HK-2 (cell line): Measurements from ENCODE around the gene MRPS6.

ENCODE experiments used
- DNase-seq: peaks from one replicate; pipeline ENCODE4 v3.0.0-alpha.2; 2018; ENCODE audit not compliant: unreplicated experiment

The MRPS6 gene

DNA sequence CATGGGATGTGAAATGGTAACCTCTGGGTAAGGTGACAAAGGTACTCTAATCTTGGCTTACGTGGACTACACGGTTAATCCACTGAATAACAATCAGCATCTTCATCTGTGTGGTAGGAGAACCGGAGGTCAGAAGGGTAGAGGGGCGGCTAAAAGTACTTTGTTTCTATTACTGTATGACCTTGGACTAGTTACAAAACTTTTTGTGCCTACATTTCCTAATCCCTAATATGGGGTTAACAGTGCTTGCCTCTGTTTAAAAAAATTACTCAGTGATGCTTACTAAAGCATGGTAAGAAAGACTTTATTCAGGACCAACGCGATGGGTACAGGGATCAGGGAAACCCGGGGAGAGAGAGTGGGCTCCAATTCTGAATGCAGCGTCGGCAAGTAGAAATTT is 1.7 kb upstream of the MRPS6 start:
- no peak for DNase-seq

DNA sequence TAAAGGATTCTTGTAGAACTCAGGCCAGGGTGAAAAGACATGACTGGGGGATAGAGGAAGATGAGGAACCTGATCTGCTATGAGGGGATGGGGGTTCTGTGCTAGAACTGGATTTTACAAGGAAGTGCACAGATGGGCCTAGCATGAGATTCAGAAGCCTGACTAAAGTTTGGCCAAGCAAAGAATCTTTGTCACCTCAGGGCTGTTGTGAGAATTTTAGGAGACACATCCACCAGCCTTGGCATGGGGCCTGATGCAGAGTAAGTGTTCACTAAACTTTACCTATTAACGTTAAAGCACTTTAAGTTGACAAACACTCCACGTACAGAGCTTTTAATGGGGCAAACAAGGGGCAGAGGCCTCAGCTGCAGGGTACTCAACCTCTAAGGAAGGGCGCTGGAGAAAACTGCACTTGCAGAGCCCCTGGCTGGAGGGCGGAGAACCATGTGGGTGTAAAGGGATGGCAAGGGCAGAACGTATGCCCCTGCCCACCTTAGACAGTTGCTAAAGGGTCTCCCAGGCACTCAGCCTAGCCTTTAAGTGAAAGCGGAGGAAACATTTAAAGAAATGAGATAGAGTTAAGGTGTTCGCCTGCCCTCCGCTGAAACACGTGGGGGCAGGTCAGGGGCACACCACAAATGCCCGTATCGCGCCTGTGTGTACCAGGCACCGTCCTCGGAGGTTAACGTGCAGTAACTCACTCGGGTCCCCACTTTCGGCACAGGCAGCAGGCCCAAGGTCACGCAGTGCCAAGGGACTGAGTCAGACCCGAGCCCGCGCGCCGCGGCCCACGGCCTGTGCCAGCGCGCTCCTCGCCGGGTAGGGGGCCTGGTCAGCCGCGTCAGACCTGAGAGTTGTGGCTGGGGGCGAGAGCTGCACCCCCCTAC is 990 bp upstream of the MRPS6 start:
- no peak for DNase-seq

DNA sequence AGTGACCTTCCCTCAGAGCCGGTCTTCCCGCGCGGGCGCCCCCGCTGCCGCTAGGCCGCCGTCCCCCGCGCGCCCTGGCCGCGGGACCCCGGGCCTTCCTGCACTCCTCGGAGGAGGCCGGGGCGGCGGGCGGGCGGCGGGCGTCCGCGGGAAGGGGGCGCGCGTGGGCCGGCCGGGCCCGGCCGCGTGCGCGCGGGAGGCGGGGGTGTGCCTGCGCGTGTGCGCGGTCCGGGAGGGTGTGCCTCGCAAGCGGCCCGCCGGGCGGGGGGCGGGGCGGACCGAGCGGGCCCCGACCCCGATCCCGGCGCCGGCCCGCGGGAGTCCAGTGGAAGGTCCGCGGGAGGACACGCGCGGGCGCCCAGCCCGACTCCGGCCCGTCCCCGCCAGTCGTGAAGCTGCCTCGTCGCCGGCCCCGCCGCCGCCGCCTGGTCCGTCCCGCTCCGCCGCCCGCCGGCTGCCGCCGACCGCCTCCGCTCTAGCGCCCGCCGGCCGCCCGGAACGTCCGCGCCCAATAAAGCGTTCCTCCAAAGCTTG is 438 bp downstream of the MRPS6 start:
- DNase-seq, result peak; percentile 35

DNA sequence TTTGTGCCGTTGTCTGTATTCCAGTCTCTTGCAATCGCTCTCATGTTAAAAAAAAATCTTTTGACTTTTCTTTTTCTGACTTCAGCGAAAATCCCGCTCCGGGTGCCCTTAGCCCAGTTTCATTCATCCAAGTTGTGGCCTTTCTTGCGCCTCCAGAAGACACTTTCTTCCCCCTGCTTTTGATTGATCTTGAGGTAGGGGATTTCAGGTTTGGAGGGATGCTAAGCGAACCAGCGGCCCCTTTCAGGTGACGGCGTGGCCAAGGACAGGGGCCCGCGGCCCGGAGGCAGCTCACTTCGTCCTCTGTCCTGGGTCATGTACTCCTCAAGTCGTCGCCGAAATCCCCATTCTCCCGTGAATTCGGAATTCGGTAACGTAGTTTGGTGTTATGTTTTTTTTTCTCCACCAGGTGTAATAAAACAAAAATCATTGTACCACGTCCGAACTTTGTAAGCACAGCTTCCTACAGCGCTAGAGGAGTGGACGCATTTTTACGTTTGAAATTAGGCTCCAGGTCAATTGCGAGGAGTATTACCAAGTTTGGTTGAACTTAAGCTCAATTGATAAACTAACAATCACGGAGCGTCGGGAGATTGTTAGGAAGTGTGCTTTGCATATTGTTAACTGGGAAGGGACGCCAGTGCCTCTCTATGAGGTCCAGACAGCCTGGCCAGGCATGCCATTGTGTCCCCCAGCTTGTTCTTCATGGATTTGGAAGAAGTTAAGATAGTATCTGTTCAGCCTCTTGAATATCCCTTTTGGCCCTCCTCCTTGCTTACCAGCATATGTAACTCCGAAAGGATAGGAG is 1.1 kb downstream of the MRPS6 start:
- DNase-seq, result peak; percentile 6

DNA sequence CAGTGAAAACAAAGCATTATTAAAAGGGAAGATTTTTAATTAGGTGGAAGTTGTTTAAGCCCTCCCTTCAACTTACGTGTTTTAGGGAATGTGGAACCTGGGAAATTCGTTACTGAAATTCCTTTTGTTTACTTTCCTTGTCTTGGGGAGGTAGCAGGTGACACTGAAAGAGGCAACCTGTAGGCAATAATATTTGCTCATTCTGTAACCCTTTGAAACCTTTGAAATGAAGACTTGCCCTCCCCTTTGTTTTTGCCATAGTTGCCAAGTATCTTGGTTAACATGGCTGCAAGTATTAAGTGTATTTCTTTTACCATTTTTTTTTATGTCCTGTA is 1.7 kb downstream of the MRPS6 start:
- no peak for DNase-seq

DNA sequence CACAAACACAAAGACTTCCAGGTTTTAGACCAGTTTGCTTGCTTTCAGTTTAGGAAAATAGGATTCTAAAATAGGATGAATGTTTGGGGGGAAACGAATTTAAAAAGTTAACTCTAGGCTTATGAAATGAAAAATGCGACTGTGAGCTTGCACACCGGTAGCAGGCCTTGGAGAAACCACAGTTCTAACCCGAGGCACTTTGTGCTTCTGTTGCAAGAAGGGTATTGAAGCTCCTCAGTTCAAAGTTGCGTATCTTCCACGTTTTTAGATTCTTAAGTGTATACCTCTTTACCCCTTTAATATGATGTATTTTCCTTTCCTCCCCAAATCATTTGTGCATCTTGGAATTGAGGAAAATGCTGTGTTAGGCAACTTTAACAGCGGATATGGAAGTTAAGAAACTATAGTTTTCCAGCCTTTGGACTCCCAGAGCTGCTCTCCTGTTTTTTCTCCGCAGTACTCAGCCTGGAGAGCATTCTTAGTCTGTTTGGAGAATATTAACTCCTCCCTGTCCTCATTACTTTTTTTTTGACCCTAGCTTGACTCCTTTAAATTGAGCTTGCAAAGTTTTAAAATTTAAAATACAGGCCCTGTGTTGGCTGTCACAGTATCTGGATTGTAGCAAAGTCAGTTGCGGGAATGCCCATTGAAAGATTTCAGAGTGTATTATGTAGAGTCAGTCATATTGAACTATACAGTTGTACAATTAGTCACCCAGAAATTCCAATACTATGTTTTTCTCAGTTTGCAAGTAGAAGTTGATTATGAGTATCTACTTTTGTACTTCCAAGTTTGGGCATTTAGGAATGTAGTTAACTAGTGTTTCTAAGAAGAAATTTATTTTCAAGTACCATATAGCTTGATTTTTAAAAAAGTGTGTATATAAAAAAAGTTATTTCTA is 2.6 kb downstream of the MRPS6 start:
- DNase-seq, result no peak

DNA sequence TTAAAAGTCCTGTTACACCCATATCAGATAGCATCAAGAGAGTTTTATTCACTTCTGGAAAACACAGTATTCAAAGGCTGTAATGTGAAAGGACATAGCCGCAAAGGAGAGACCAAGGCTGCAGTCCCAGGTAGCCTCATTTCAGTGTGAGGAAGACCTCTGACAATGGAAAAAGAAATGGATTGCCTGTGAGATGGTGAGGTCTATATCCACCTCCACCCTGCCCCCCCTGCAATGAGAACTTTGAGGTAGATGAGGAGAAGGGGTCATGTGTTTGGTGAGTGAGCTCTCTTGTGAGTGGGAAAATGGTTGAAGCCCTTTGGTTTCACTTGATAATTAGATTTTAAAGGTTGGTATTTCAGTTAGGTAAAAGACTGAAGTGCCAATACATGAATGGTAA is 3.5 kb downstream of the MRPS6 start:
- DNase-seq, result no peak

DNA sequence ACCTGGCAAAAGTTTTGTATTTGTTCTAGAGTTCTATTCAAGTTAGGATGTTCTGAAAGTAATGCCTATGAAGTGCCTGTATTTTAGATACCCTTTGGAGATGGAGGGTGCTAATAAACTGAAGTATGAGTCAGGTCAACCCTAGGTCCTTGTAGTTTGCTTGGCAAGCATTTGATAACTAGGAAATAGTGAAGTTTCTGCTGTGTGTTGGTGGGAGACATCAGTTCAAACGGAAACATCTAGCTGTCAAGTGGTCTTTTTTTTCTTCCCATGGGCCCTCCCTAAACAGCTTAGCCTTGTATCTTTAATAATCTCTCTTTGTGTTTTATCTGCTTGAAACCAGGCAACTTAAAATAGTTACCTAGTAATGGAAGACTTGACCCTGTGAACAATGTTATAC is 4.5 kb downstream of the MRPS6 start:
- DNase-seq, result no peak

DNA sequence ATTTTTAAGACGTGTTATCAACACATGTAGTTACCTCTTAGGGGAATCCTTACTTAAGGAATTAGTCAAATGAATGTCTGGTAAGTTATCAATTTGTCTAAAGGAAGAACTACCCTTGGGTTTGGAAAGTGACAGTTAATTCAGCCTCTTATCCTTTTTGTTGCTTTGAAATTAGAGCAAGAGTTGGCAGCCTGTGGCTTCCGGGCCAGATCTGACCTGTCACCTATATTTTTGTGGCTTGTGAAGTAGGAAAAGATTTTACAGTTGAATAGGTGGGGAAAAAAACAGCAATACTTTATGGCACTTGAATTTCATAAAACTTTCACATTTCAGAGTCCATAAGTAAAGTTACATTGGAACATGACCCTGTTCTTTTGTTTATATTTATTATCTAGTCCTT is 5.5 kb downstream of the MRPS6 start:
- DNase-seq, result no peak

DNA sequence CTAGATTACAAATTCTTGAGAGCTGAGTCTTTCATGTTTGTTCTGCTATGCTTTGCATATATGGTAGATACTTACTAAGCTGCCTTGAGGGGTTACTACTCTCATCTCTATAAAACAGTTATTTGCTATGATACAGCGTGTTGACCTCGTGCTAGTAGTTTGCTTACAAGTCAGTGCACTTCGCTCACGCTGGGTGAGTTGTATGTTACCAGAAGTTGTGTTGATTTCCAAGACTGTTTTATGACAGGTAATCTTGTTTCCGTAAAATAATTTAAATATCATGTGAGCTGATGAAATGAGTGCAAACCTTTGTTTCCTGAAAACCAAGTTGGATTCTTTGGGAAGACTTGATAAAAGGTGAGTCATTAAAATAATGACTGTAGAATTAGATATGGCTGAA is 7.3 kb downstream of the MRPS6 start:
- no peak for DNase-seq

DNA sequence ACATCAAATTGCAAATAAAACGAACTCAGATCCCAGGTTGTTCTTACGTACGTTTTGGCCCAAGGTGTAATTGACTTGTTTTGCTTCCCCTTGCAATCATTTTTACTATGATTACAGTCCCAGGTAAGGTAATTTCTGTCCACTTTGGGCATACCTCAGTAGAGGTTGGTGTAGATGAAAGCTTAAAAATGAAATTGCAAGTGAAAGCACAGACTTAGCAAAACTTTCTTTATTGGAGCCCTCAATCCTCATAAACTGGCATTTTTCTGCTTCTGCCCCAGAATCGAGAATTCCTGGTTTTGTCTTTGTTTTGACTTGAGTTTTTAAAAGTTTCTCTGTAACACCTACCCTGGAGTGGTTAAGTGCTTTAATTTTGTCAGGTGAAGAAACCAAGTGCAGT is 9.4 kb downstream of the MRPS6 start:
- DNase-seq, result no peak

DNA sequence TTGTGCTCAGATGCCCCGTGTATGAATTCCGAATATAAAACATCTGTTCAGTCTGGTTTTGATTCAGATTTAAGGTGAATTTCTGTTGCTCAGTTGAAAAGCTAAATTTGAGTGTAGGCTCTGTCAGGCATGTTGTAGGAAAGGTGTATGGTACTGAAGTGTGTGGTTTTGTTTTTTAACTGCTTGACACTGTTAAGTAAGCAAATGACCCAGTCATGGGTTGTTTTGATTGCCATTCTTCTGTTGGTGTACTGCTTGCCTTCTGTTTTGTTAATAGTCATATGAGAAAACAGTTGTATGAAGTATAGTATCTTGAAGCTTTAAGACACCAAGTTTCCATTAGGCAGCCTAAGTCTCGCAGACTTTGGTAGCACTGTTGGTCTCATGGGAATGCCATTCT is 10.0 kb downstream of the MRPS6 start:
- DNase-seq, result no peak

DNA sequence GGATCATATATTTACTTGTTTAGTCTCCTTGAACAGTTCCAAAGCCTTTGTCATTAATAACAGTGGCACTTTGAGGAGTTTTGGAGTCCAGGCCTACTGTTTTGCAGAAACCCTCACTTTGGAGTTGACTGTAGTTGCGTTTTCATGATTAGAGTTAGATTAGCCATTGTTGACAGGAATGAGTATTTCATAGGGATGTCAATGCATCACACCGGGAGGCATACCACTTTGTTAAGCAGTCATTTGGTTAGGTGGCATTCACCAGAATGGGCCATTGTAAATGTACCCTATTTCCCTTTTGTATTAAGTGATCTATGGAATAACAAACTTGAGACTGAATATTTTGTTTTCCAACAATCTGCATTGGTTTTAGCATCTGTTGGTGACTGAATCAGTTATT is 11.8 kb downstream of the MRPS6 start:
- no peak for DNase-seq

DNA sequence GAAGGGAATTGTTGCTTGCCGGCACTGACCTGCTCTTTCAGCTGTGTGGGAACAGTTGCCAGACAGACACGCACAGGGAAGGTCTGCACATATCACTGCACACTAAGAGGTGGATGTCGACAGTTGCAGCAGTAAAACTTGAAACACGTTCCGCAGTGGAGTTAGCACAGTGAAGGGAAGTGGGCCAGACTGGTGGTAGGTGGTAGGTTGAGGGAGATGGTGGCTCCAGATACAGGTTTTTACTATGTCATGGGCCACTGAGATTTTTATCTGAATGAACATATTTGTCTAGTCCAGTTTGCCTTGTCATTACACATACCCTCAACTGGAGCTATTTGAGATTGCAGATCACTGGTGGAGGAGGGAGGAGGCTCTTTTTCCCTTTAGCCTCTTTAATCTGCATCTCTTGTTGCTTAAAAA is 13.5 kb downstream of the MRPS6 start:
- DNase-seq, result no peak

DNA sequence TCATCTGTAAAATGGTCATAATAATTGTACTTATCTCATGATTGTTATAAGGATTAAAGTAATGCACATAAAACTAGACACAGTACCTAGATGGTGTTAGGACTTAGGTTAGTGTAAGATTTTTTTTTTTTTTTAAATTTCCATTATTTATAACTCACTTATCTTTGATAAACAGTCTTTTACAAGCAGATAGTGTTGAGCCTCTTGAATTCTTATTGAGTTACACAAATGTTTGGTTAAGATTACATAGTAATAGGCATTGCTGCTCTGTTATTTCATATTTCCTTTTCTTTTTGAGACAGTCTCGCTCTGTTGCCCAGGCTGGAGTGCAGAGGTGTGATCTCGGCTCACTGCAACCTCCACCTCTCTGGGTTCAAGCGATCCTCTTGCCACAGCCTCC is 15.4 kb downstream of the MRPS6 start:
- no peak for DNase-seq

DNA sequence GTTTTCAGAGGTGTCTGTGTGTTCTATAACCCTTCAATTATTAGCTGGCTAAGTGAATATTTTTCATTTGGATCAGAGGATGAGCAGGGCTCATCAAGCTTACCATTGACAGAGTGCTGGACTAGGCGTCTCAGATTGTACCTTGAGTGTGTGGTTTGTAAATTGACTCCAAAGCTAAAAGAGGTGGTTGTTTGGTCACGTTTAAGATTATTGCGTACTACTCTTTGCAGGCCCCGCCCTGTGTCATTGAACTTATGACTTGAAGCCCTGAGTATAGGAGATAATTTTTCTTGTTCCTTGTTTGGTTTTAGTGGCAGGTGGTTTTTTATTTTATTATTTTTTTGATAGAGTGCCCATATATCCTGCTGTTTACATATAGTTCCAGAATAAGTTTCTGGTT is 17.7 kb downstream of the MRPS6 start:
- DNase-seq, result no peak

DNA sequence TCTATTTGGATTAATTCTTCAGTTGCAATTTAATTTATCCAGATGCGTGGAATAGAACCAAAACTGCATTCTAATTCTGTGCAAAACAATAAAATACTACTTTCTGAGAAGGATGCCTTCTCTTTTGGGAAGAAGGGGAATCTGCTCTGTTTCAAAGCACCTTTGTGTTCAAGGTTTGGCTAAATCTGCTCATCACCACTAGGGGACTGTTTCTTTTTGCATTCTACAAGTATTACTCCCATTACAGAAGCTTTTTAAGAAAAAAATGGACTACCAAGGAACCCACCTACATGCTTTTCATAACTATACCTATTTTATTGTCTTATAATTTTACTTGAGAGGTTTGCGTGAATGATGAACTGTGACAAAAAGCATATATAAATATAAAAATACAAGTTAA is 18.2 kb downstream of the MRPS6 start:
- no peak for DNase-seq

DNA sequence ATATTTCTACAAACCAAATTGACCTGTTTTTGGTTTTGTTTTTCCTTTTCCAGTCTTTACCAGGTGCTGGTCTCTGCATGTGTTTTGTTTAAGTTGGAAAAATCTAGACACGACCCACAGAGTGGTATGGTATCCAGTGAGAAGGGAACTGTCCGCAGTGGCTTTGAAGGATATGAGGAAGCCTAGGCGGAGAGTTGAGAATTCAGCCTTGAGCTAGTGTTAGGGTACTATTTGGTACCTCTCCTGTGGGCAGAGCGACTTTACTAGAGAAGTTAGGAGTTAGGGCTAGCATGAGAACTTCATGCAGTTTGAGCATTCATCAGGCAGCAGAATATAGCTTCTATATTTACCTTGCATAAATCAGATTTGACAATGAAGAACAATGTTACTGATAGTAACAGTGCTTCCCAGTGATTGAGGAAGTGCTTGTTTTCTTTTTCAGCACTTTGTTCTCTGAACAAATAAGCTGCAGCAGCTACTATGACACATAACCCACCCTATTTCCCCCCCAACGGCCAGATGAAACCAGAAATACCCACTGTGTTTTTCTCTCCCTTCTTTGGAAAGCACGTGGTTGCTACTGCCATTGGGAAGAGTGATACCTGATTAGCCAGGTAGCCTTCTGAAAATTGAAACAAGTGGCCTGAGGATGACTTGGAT is 19.0 kb downstream of the MRPS6 start:
- no peak for DNase-seq

DNA sequence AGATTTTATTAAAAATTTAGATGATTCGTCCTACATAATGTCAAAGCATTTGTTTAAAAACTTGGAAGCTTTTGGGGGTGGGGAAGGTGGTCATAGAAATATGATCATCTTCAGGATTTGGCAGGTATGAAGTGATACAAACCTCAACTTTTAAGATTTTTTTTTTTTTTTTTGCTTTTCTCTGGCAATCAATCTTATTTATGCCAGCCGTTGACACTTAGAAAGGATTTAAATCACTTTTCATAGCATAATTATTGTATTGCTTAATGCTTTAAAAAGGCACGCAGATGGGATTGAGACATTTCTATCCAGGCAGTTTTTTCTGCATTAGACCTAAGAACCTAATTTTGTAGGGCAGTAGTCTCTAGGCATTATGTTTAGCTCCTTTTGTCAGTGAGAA is 19.7 kb downstream of the MRPS6 start:
- no peak for DNase-seq

DNA sequence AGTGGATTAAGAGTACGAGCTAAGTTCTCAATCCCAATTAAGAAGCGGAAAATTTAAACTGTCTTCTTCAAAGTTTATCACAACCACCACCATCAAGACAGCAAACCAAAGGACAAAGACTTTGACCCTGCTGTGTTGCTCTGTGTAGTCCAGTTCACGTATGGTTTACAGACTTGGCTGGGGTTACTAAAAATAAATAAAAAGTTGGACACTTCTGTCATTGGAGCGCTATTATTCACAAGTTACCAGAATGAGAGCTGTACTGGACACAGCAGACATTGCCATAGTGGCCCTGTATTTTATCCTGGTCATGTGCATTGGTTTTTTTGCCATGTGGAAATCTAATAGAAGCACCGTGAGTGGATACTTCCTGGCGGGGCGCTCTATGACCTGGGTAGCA is 21.6 kb downstream of the MRPS6 start:
- DNase-seq, result no peak

DNA sequence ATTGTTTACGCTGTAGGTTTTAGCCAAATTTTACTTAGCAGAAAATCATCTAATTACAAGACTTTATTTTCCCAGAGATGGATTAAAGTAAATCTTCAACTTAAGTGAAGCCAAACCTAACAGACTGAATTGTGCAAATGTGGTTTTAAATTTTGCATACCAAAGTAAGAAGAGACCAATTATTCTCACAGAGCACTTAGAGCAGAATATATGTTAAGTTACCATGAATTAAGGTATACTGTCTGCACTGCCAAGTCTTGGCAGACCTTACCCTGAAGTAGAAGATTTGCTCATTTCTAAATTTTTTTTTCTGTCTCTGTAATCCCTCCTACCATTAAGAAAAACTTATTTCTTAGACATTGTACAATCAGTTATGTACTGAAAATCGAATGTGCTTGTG is 24.1 kb downstream of the MRPS6 start:
- DNase-seq, result no peak

DNA sequence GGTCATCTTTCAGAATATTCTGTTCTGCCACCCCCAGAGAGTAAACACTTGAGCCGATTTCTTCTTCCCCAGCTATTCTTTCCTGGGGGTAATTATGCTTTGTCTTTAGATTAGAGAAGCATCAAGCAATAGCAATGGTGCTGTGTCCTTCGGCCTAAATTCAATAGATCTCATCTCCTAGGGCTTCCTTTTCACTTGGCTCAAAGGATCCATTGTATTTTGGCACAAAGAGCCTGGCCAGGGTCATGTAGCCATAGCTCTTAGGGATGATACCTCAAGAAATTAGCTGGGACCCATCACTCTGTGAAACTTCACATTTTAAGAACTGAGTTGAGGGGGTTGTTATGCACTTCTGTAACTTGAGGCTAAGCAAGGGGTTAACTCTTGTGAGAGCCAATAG is 27.0 kb downstream of the MRPS6 start:
- DNase-seq, result no peak
